Left ventricle myocardium inferior (tissue), 1 donor: ENCODE data around the gene SPATS2L. TPM values are rescaled to one million over a fixed set of nuclear protein-coding genes. Genes with fewer than 3 reads are reported as not detected.

Experiments
- DNase-seq: peaks from one replicate; pipeline ENCODE4 v3.0.0-alpha.2; 2020
- H3K27ac ChIP-seq: fragments of 200-600 bp; replicated peaks from 2 replicates; pipeline ENCODE4 v1.8.0; 2021
- H3K27me3 ChIP-seq: fragments of 200-600 bp; 2 replicates; pipeline ENCODE4 v1.8.0; 2021; ENCODE audit warnings: low read depth
- H3K36me3 ChIP-seq: fragments of 200-600 bp; 2 replicates; pipeline ENCODE4 v1.8.0; 2021
- H3K4me1 ChIP-seq: fragments of 200-600 bp; 2 replicates; pipeline ENCODE4 v1.8.0; 2021
- H3K4me3 ChIP-seq: fragments of 200-600 bp; 2 replicates; pipeline ENCODE4 v1.8.0; 2021; ENCODE audit warnings: mild to moderate bottlenecking, moderate library complexity
- H3K9me3 ChIP-seq: fragments of 200-600 bp; replicated peaks from 2 replicates; pipeline ENCODE4 v1.8.0; 2021
- CTCF ChIP-seq: fragments of 200-600 bp; IDR thresholded peaks from 2 replicates; pipeline ENCODE4 v1.8.0; 2021; ENCODE audit warnings: antibody characterized with exemption, mild to moderate bottlenecking, borderline replicate concordance
- intact Hi-C: fragments of 100-400 bp; cut with micrococcal nuclease; formaldehyde crosslinking; loops from one replicate; pipeline ENCODE4 v1.11.0; 2022
- total RNA-seq: library from RNA; stranded (reverse); fragmentation: NEBNext Ultra II Directional; extraction: Animal tissue kit (Norgen Biotek cat#: 25700); gene quantifications from one replicate; pipeline ENCODE4 v1.2.1, GENCODE V29; 2021
- donor health status: DM: no; HTN: yes; CAD: no; lungs with severe emphysema.

Gene SPATS2L
- total RNA-seq, 1 donor from 2014 or later = 54.9 TPM

DNA sequence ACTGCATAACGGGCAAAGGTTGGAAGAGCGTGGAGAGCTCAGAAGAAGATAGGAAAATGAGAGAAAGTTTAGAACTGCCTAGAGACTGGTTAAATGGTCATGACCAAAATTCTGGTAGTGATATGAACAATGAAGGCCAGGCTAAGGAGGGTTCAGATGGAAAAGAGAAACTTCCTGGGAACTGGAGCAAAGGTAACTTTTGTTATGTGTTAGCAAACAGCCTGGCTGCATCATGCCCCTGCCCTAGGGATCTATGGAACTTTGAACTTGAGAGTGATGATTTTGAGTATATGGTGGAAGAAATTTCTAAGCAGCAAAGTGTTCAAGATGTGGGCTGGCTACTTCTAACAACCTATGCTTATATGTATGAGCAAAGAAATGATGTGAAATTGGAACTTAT lies 44.4 kb upstream of the SPATS2L start:
- no peaks in the 10 kb centered on the region for H3K27me3 ChIP-seq
- no peaks in the 10 kb centered on the region for H3K36me3 ChIP-seq
- no peak overlapping the region for H3K27ac ChIP-seq
- no peak for TF ChIP-seq CTCF
- no peaks in the 10 kb centered on the region for H3K9me3 ChIP-seq
- no peak overlapping the region for H3K4me3 ChIP-seq
- H3K4me1 ChIP-seq = no peaks in the 10 kb centered on the region
- intact Hi-C loops = no loop called here
- DNase-seq = no peak

DNA sequence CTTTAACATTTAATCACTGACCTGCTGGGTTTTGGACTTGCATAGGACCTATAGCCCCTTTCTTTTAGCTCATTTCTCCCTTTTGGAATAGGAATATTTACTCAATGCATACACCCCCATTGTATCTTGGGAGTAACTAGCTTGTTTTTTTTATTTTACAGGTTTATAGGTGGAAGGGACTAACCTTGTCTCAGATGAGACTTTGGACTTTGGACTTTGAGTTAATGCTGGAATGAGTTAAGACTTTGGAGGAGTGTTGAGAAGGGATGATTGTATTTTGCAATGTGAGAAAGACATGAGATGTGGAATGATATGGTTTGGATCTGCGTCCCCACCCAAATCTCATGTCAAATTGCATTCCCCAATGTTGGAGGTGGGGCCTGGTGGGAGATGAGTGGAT lies 43.2 kb upstream of the SPATS2L start:
- Histone ChIP-seq H3K36me3 (no peaks in the 10 kb centered on the region), H3K27ac (no peak overlapping the region), H3K27me3 (no peaks in the 10 kb centered on the region), H3K9me3 (no peaks in the 10 kb centered on the region), H3K4me1 (no peaks in the 10 kb centered on the region), H3K4me3 (no peak overlapping the region)
- intact Hi-C loops = no loop called here
- no peak for DNase-seq
- no peak for TF ChIP-seq CTCF

DNA sequence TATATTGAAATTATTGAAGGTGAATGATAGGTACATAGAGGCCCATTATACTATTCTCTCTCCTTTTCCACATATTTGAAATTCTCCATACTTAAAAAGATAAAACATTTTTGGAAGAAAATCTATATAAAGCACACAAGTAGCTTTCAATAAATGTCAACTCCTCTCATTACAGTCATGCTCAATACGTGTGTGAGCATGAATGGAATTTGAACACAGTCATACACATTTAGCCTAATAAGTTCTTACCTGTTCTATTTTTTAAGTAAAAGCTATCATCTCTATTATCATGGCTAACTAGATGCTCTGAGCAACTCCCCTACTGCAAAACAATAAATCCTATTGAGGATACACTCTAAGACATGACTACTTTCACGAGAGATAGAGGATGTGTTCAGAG lies 41.9 kb upstream of the SPATS2L start:
- H3K4me1 ChIP-seq = no peaks in the 10 kb centered on the region
- H3K9me3 ChIP-seq = no peaks in the 10 kb centered on the region
- H3K27me3 ChIP-seq = no peaks in the 10 kb centered on the region
- TF ChIP-seq CTCF = no peak
- DNase-seq = no peak
- intact Hi-C loops = no loop called here
- H3K4me3 ChIP-seq = no peak overlapping the region
- no peaks in the 10 kb centered on the region for H3K36me3 ChIP-seq
- H3K27ac ChIP-seq = no peak overlapping the region

- no peak overlapping the region for H3K27ac ChIP-seq
- no peaks in the 10 kb centered on the region for H3K36me3 ChIP-seq
- TF ChIP-seq CTCF = no peak
- no peak overlapping the region for H3K4me3 ChIP-seq
- no peak for DNase-seq
- intact Hi-C loops = no loop called here
- no peaks in the 10 kb centered on the region for H3K9me3 ChIP-seq
- H3K4me1 ChIP-seq = no peaks in the 10 kb centered on the region
- no peaks in the 10 kb centered on the region for H3K27me3 ChIP-seq
Measured at GRCh38 chr2:200266406-200266805, 40.1 kb upstream of the SPATS2L start.

- no peak overlapping the region for H3K27ac ChIP-seq
- TF ChIP-seq CTCF = no peak
- H3K4me1 ChIP-seq = no peaks in the 10 kb centered on the region
- no peaks in the 10 kb centered on the region for H3K9me3 ChIP-seq
- intact Hi-C loops = no loop called here
- no peaks in the 10 kb centered on the region for H3K27me3 ChIP-seq
- no peak overlapping the region for H3K4me3 ChIP-seq
- DNase-seq = no peak
- no peaks in the 10 kb centered on the region for H3K36me3 ChIP-seq
Measured at GRCh38 chr2:200267350-200267749, 39.1 kb upstream of the SPATS2L start.

- intact Hi-C loops = no loop called here
- no peaks in the 10 kb centered on the region for H3K36me3 ChIP-seq
- DNase-seq = no peak
- no peaks in the 10 kb centered on the region for H3K4me1 ChIP-seq
- H3K27ac ChIP-seq = no peak overlapping the region
- no peaks in the 10 kb centered on the region for H3K9me3 ChIP-seq
- H3K27me3 ChIP-seq = no peaks in the 10 kb centered on the region
- no peak overlapping the region for H3K4me3 ChIP-seq
- no peak for TF ChIP-seq CTCF
Measured at GRCh38 chr2:200270732-200271131, 35.8 kb upstream of the SPATS2L start.
